HG02798 (cell line): Measurements from ENCODE around the gene ADAMTS12.

Source experiments
- ATAC-seq: cut with Tn5 transposase; IDR thresholded peaks from one replicate; pipeline ENCODE4 v1.9.1; 2021; ENCODE audit warnings: mild to moderate bottlenecking; ENCODE audit not compliant: unreplicated experiment, poor library complexity

Gene ADAMTS12

DNA sequence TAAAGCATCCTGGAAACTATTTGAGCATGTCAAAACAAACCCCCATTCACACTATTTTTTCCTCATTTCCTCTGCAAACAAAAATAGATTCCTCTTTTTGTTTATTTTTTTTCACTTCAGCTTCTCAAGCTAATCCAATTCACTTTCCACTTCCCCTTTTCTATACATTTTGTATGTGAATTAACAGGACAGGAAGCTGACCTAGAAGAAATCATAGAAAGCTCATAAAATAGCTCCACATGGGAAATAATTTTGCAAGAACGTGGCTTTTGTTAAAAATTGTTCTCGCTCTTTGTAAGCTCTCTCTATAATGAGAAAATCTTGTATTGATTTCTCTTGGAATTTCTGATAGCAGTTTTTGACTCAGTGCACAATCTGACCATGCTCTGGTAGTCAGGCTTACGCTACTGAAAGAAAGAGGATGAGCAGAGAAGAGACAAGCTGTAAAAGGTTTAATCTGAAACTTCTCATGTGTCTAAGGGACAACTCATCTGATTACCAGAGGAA, 215.8 kb downstream of the ADAMTS12 start:
- ATAC-seq = peak; percentile 62

DNA sequence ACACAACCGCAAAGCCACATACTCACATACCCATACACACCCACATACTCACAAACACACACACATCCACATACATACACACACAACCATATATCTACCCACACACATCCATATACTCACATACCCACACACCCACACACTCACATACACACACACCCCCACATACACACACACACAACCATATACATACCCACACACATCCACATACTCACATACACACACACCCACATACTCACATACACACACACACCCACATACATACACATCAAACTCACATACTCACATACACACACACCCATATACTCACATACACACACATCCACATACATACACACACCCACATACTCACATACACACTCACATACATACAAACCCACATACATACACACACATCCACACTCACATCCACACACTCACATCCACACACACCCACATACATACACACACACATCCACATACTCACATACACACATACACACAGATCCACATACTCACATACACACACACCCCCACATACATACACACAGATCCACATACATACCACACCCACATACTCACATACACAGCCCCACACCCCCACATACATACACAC, 220.0 kb downstream of the ADAMTS12 start:
- ATAC-seq = no peak

DNA sequence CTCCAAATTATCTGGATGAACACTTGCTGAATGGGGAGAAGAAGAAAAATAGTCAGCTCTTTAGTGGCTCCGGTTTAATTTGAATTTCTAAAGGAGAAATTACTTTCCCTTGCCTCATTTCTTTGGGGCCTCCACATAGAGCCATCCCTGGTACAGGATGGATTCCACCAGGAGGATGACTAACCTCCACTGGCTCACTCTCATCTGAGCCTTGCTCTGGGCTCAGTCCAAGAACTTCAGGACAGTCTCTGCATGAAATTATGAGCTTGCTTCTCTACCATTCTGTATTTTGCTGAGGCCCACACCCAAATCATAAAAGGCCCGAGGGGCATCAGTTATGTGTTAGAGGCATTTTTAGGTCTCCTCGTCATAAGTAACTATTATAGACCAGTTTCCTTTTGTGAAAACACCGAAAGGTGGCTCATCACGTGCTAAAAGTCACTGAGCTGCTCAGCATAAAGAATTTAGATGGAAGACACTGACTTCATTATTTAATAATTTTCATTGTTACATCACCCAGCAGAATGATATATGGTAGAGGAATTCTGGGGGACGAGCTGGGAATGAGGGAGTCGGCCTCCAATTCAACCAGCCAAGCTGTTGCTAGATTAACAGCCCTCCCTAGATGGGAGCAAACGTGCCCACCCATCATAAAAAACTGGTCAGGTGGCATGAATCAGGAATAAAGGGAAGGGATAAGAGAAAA, 228.9 kb downstream of the ADAMTS12 start:
- no peak for ATAC-seq

DNA sequence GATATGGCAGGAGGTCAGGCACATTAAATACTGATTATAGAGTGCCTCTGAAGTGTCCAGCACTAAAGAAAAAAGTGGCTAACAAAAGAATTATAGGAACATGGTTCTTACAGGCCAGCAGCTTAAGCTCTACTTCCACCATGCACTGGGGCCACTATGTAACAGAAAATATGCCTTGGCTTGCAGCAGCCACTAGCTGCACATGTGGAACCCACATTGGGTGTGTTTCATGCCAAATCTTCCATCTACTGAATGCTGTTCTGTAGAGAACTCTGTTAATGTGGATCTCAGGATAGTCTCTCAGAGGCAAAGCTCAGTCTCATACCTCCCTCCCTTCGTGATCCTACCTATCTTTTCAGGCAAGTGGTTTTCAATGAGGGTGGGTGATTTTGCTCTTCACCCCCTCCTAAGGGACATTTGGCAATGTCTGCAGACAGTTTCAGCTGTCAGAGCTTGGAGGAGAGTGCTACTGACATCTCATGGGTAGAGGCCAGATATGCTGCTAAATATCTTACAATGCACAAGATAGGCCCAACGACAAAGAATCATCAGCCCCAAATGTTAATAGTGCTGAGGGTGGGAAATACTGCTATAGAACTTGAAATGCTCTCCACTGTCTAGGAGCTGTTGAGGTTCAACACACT, 232.1 kb downstream of the ADAMTS12 start:
- ATAC-seq = no peak

DNA sequence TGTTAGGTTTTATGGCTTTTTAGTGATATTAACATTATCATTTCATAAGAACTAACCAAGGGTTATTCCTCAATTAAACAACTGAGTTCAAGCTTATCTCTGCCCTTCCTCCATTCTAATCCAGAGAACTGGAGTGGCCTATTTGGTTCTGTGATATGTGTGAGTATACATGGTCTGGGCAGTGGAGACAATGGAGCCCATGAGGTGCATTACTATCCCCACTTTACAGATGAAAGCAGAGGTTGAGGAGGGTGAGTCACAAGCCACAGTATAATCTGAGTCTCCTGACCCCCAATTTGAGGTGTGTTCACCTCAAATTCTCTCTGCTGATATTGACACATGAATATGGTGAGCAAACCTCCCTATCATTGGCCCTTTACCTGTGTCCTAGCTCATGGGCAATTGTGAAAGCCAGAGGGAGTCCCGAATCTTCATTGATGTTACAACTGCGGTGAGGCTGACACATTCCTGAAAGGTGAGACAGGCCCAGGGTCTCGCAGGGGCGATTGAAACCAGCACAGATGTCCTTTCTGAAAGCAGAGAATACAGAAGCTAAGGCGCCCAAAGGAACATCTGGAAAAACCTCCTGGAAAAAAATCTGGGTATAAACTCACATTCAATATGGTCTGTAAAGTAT, 233.9 kb downstream of the ADAMTS12 start:
- ATAC-seq = no peak

DNA sequence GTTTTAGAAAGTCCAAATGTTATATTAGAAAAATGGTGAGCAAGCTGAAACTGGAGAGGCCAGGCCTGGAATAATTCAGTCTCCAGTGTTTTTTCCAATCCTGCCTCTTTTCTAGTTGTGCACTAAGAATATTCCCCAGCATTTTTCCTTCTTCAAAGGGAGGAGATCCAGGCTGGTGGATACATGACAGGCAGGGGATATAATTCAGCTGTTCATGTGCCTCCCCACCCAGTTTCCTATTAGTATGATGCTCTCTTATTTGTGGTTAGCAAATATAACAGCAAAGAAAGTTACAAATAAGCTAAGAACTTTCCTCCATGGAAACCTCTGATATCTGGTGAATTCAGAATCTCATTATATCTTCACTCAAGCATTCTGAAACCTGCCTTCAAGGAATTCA, 234.6 kb downstream of the ADAMTS12 start:
- no peak for ATAC-seq

DNA sequence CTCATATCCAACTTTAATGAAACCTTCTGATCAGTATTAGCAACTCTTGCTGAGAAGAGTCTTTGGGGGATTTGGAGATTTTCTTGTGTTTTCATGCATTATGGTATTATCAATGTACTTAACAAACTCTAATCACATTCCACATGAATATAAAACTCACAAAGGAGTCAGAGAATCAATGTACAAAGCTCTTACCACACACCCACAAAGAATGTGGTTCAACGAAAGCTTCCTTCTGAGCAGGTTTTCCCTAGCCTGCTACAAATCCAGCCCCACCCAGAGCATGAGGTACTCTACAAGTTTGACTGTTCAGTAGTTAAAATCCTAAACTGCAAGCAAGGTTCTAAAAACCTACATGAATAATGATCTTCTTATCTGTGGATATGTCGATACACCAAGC, 240.9 kb downstream of the ADAMTS12 start:
- no peak for ATAC-seq

DNA sequence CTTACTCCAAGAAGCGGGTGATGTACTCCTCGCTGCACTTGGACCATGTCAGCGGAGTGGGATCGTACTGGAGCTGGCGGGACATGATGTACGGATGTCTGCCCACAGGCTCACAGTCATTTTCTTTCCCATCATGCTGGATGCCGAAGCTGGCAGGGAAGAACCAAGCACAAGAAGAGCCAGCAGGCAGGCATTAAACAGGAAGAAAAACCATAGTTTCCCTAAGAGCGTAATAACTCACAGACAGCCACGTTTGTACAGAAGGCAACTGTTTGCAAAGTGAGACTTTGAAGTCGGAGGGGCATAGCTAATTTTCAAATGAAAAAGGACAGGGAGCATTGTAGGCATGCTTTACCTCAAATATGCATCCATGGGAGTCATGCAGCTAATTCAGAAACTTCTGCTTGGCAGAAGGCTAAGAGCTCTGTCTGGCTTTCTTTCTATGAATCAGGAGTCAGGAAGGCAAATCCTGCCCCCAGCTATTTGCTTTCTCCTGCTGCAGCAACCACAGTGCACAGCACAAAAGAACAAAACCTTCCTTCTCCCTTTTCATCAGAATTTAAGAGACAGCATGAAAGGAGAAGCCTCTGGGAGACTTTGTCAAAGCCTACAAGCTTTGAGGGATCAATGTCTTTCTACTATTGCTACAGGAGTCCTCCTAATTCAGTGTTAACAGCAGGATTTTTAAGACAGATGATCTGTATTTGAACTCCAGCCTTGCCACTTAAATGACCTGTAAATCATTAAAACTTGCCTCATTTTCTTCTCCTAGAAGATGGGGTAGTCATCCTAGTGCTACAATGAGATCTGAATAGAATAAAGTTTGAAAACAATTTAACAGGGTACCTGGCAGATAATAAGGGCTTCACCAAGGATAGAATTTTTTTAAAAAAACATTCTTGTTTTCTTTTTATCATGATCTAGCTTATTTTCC, 242.0 kb downstream of the ADAMTS12 start:
- ATAC-seq = no peak

DNA sequence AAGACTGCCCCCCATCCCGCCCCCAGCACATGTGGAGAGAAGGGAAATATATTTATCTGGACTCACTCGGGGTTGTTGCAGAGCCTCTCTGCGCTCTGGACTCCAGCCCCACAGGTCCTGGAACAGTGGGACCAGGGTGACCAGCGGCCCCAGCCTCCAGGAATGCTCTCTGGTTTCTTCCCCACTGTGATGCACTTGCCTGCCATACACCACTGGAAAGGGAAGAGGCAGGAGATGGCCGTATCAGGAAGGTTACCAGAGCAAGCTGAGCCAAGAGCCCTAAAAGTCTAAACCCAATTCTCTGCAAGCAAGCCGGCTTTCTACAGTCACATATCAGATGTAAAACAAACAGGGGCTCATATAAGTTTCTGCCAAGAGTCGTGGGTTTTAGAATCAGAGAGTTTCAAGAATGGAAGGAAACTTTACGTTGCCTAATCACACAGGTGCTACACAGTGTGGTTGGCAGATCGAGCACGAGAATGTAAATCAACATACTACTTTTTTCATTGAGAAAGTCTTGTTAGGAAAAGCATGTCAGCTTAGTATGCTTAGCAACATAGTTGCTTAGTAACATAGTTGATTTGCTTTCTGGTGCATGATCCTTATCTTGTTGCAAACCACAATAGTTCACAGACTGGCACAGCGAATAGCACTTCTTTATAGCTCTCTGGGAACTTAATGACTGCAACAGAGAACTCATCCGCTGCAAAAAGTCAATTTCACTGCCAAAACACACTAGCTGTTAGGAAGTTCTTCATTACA, 249.9 kb downstream of the ADAMTS12 start:
- ATAC-seq = no peak

DNA sequence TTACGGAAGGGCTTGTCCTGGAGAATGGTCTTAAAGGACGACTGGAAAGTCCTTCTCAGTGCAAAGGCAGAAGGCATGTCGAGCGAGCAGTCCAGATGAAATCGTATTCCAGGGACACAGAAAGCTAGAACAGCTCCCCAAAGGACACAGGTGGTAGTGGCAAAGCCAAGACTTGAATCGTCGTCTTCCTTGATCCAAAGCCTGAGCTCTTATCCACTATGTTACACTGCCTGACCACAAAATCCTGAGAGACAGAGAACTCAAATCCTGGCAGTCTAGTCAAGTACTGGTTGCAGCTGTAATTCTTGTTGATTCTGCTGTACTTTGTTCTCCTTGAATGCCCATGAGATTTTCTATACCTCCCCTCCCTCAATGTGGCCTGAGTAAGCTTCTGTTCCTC, 252.3 kb downstream of the ADAMTS12 start:
- no peak for ATAC-seq

DNA sequence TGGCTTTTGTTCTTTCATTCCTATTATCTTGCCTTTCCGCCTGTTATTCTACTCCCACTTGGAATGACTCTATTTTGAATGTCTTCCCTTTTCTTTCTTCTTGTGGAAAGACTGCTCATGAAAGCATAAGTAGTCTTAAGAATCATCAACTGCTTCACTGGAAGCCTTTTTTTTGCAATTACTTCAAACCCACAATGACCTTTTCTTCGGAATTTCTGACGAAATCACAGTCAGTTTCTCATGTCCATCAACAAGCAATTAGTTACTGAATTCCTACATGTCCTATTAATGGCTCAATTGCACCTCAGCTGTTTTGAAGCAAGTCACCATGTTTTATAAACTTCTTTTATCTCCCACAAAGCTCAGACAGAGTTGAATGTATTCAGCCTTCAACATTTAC, 254.8 kb downstream of the ADAMTS12 start:
- no peak for ATAC-seq

DNA sequence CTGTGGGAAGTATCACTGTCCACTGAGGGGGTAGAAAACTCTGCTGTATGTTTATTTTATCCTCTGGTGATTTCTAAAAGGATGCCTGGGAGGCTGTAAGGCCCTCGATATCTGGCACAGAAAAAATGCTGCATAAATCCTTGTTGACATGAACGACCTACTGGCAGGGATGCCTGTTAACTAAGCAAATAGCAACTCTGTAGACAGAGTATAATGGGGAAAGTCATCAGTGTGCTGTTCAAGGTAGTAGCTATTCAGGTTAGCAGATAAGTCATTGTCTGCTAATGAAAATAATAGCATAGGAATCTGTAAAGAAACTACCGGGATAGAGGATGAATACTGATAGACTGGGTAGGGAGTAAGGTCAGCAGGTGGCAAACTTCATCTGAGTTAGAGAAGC, 256.2 kb downstream of the ADAMTS12 start:
- no peak for ATAC-seq

DNA sequence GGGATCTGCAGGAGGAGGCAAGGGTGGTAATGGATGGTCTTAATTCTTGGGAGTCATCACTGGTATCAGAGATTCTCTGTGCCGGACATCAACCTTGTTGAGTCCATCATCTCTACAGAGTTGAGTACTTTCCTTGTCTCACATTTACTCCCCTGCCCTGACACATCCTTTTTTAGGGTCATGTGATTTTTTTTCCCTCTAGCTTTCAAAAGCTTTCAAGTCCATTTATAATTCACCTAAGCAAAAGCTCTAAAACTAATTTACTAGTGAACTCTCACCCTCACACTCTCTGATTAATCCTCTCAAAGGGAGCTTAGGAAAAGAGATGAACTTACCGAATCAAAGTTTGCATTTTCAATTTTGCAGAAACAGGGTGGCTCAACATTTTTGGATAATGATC, 258.1 kb downstream of the ADAMTS12 start:
- no peak for ATAC-seq

DNA sequence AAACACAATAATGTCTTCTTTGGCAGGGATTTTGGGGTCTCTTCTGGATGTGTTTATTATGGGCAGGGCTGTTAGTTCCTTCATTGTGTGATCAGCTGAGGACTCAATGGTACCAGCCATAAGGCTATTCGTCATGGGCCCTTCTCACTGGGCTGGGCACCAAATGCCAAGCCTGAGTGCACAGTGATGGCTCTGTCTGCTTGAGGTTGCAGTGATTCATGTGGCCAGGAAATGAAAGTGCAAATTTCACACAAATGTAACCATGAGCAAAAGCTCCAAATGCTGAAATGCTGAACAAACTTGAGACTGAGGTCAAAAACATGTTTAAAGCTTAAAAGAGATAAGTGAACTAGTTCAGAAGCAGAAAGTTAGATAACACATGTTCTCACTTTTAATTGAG, 260.0 kb downstream of the ADAMTS12 start:
- ATAC-seq = peak; percentile 70

DNA sequence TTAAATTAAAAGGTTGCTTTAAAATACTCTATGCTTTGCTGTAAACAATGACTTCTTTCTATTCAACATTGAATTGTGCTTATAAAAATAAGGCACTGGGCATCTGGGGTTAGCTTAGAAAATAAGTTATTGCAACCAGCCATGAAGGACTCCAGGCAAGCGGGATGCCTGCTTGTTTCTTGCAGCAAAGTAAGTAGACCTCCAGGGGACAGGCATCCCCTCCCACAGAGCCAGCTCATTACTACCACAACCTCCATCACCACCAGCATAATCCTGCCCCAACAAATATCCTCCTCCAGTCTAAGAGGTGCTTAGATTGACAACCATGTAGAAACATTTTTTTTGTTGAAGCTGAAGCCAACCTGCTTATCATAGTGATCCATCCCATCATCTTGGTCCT, 260.7 kb downstream of the ADAMTS12 start:
- ATAC-seq = no peak

DNA sequence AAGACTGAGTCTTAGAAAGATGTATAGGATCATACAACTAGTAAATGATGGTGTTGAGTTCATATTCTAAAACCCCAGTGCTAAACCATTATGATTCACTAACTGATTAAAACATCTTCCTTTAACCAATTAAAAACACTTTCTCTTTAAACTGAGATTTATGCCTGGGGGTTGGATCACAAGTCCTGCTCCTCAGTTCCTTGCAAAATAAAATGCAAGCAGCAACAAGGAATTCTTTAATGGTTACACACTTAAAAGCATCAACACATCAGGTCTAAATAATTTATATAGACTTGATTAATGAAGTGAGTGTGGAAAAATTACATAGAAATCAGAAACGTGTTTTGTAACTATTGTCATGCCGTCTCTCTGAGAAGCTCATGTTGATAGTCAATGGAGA, 261.8 kb downstream of the ADAMTS12 start:
- no peak for ATAC-seq

DNA sequence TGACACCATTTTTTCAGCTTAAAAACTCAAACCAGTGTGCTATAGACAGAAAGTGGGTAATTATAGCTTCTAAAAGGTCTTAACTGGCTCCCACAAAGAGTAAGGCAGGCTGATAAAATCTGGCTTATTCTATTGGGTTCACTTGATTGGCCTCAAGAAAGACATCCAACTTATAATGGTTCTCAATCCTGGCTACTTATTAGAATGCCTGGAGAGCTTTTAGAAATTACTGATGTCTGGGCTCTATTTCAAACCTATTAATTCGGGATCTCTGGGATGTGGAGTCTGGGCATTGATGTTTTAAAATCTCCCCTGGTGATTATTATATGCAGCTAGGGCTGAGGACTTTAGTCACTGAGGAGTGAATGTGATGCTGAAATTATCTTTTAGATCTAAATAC, 263.0 kb downstream of the ADAMTS12 start:
- ATAC-seq = no peak

DNA sequence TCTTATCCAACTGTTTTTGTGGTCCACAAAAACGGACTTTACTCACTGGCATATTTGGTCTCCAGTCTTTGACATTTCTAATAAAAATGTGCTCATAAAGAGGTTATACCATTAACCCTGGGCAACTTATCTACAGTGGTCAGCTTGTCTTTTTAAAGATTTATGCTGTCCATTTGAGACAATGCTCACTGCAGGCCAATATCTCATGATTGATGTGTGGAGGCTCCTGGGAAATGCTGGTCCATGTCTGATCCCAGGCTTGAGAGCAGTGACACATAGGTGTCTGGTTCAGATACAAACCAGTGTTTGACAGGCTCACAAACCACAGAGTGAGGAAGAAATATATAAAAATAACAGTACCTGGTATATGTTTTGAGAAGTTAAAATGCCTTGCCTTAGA, 270.3 kb downstream of the ADAMTS12 start:
- no peak for ATAC-seq

DNA sequence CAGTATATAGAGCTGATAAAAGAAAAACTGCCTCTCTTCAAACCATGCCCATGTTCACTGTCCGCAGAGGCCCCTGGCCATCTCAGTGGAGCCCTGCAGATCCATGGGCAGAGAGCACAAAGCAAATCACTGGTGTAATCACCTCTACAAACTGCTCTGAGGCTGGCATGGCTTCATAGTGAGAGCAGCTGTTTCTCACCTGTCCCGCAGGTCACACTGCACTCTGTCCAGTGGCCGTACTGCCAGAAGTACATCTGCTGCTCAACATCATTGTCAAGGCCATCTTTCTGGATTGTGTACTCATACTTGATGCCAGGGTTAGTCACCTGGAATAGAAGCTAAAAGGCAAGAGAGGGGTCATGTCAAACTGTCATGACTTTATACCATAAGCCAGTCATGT, 277.8 kb downstream of the ADAMTS12 start:
- ATAC-seq = no peak
